Naive thymus-derived CD8-positive, alpha-beta T cell (primary cell): Measurements from ENCODE around the gene URAD. TPM values are rescaled to one million over a fixed set of nuclear protein-coding genes. Genes with fewer than 3 reads are reported as not detected.

Source experiments
- ATAC-seq, 2 donors: fragments of 150-1000 bp; cut with Tn5 transposase in 1 of 2; sonication (Bioruptor Pico), chemical (Tn5 transposase) in 1 of 2; 1 replicate in 1 of 2; 2 replicates in 1 of 2; pipeline ENCODE4 v1.10.0; 2021; ENCODE audit warnings: mild to moderate bottlenecking in 2 of 2, moderate library complexity in 2 of 2
- POLR2A ChIA-PET: fragments of 350-600 bp; sonication (Branson Sonifier 250); formaldehyde crosslinking; loops from one replicate; lab custom pipeline; 2021; ENCODE audit warnings: antibody characterized with exemption; lab: Charles Lee
- DNase-seq, 10 donors: peaks; one replicate each; pipeline versions ENCODE4 v3.0.0 to v3.0.0-alpha.2; 2020 to 2022
- H3K27ac Mint-ChIP-seq, 10 donors: one replicate each; pipeline ENCODE4 v1.8.0; 2020 to 2022; ENCODE audit warnings: mild to moderate bottlenecking in 10 of 10, mixed read lengths in 10 of 10, moderate library complexity in 4 of 10, inconsistent platforms in 1 of 10
- H3K27me3 Mint-ChIP-seq, 5 donors: one replicate each; pipeline ENCODE4 v1.8.0; 2021 to 2022; ENCODE audit warnings: mixed read lengths in 5 of 5
- H3K36me3 Mint-ChIP-seq, 3 donors: one replicate each; pipeline ENCODE4 v1.8.0; 2020 to 2022; ENCODE audit warnings: mixed read lengths in 3 of 3, mild to moderate bottlenecking in 2 of 3, inconsistent platforms in 1 of 3
- H3K4me1 Mint-ChIP-seq, 4 donors: one replicate each; pipeline ENCODE4 v1.8.0; 2021 to 2022; ENCODE audit warnings: mixed read lengths in 4 of 4
- H3K4me3 Mint-ChIP-seq, 10 donors: one replicate each; pipeline ENCODE4 v1.8.0; 2020 to 2022; ENCODE audit warnings: mild to moderate bottlenecking in 10 of 10, mixed read lengths in 10 of 10, moderate library complexity in 6 of 10, inconsistent platforms in 1 of 10
- H3K9me3 Mint-ChIP-seq, 9 donors: one replicate each; pipeline ENCODE4 v1.8.0; 2020 to 2022; ENCODE audit warnings: mixed read lengths in 9 of 9, mild to moderate bottlenecking in 3 of 9, inconsistent platforms in 1 of 9, moderate library complexity in 1 of 9
- polyA plus RNA-seq, 3 donors: library from polyadenylated mRNA; unstranded; fragments of 300-500 nt; fragmentation: Illumina TruSeq; gene quantifications; one replicate each; pipeline ENCODE4 v1.2.3, GENCODE V29; 2021
- total RNA-seq, 8 experiments: library from RNA in 2 of 8; stranded (reverse) in 2 of 8; gene quantifications; one replicate each; pipeline ENCODE4 v1.2.3 and lab custom pipeline; 2021 to 2026

URAD gene
- total and polyA plus RNA-seq, 5 experiments from 2014 or later: not detected

DNA sequence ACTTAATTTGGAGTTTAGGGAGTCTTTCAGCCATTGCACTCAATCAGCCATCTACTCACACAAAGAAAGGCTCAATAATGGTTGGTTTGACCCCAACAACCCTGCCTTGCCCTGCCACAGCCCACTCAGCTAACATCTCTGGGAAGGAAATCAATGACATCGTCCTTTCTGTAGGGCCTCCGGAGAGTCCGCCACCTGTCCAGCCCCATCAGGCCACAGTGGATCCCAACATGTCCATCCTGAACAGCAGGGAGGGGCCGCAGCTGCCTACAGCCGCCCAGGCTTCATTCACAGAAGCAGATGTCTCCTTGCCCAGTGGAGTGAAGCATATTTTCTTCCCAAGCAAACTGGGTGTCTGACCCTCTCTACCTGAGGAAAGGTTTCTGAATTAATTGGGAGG lies 15.2 kb downstream of the URAD start:
- Mint-ChIP-seq H3K27me3 (peaks cover 37 to 83% (median 66%) of the 10 kb centered on the region in 5 donors), H3K36me3 (no peaks in the 10 kb centered on the region), H3K9me3 (no peaks in the 10 kb centered on the region), H3K4me1 (peaks cover 4 to 25% (median 23%) of the 10 kb centered on the region in 4 donors), H3K27ac (peak overlapping the region in 1 of 10 donors; percentile 33), H3K4me3 (no peak overlapping the region)
- DNase-seq (no peak), ATAC-seq (no peak)
- POLR2A ChIA-PET: no interaction called here

DNA sequence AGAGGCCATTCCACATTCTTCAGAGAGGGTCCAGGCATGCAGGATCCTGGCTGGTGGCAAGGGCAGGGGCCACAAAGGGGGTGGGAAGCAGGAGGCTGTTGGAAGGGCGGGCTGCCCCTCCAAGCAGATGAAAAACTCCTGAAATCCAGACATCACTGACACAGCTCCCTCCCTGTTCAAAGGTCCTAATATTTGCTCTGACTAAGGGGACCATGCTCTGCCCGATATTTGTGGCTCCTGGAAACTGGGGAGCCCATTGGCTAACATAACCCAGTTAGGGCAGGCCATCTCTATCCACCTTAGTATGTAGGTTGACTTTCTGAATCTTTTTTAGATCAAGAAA lies 16.0 kb downstream of the URAD start:
- Mint-ChIP-seq H3K36me3 (no peaks in the 10 kb centered on the region), H3K27ac (peak overlapping the region in 1 of 10 donors; percentile 15), H3K9me3 (no peaks in the 10 kb centered on the region), H3K27me3 (peaks cover 39 to 84% (median 69%) of the 10 kb centered on the region in 5 donors), H3K4me1 (peaks cover 10 to 28% (median 26%) of the 10 kb centered on the region in 4 donors), H3K4me3 (no peak overlapping the region)
- ATAC-seq: no peak
- DNase-seq: no peak
- POLR2A ChIA-PET: no interaction called here

DNA sequence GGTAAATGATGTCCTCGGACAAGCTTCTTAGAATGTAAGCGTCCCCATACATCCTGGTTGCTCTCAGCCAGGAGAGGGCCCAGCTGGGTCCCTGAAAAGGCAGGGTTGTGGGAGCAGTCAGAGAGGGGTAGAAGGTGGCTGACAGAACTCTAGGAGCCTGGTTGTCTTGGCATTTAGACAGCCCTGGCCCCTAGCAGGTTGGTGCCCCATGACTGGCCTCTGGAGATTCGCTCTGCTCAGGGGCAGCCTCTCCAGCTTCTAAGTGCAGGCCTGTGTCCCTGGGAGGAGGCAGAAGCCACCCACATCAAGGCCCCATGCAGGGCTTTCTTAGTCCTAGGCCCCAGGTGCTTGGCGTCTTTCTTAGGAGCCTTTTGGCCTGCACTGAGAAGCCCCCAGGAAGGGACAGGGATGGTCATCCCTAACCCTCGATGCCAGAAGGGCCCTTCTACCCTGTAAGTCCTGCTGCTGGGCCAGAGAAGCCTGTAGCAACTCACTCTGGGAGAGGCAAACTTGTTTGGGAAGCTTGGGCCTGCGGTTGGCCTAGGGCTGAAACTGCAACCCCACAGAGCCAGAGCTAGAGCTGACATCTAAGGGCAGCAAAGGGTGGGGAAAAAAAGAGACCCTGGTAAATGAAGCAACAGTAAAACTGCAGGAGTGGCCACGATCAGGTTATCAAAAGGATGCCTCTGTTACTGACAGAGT lies 16.6 kb downstream of the URAD start:
- no peaks in the 10 kb centered on the region for H3K36me3 Mint-ChIP-seq
- POLR2A ChIA-PET: no interaction called here
- peak overlapping the region in 1 of 10 donors; percentile 15 for H3K27ac Mint-ChIP-seq
- ATAC-seq (no peak), DNase-seq (no peak)
- H3K4me3 Mint-ChIP-seq: no peak overlapping the region
- peaks cover 44 to 85% (median 70%) of the 10 kb centered on the region in 5 donors for H3K27me3 Mint-ChIP-seq
- no peaks in the 10 kb centered on the region for H3K9me3 Mint-ChIP-seq
- H3K4me1 Mint-ChIP-seq: peaks cover 10 to 33% (median 30%) of the 10 kb centered on the region in 4 donors

DNA sequence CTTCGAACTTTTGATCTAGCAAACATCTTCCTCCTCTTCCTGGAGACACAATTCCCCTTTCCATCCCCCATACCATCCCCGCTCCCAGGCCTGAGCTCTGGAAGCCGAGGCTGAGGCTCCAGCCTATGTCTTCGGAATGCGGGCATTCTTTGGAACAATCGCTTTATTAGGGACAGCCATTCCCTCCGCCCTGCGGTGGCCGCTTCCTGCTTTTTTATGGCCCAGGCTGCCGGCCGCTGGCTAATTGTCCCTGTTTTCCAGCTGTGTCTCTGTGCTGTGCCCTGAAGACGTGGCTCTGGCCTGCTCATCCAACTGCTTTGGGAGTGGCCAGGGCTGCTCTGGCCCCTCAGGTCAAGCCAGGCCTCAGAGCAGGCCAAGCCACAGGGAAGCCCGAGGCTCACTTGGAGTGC lies 17.3 kb downstream of the URAD start:
- DNase-seq: no peak

DNA sequence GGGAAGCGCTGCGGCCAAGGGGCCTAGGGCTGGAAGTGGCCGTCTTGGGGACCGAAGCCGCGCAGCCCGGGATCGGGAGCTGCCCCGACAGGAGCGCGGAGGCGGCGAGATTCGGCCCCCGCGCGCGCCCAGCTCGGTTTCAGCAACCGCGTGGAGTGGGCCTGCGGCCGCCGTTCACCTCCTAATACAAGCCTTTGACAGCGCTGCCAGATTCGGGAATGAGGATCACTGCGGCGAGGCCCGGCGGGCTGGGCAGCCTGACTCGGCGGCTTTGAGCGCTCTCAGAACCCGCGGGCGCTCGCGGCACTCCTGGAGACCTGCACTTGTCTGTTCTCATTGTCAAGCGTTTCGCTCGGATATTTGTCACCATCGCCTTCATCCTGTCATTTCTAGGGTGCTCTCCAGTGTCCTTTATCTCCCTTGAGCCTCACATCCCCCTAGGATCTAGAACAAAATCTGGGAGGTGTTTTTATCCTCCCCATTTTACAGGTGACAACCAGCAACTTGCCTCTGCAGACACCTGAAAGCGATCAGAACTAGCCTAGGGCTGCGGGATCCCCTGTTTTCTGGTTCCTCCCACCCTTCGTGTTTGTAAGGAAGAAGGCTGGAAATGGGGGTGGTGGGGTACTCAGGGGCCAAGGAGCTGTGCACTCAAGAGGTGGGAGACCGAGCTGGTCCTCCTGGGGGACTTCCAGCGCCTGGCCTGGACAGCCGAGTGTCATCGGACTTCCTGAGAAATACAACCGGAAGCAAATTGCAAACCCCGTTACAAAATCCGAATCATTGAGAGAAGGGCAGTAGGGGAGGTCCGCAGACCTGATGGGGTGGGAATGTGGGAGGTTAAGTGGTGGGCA lies 17.9 kb downstream of the URAD start:
- ATAC-seq (no peak), DNase-seq (peak in 1 of 10 donors; percentile 10)
- Mint-ChIP-seq H3K4me3 (no peak overlapping the region), H3K4me1 (peaks cover 13 to 38% (median 33%) of the 10 kb centered on the region in 4 donors), H3K27me3 (peaks cover 46 to 86% (median 71%) of the 10 kb centered on the region in 5 donors), H3K36me3 (no peaks in the 10 kb centered on the region), H3K9me3 (no peaks in the 10 kb centered on the region), H3K27ac (no peak overlapping the region)
- POLR2A ChIA-PET: no interaction called here

More for the DNA sequence above, 17.3 kb downstream of the URAD start:
- no peak for ATAC-seq
- POLR2A ChIA-PET: no interaction called here
- H3K27me3 Mint-ChIP-seq: peaks cover 44 to 86% (median 70%) of the 10 kb centered on the region in 5 donors
- H3K27ac Mint-ChIP-seq: no peak overlapping the region
- no peaks in the 10 kb centered on the region for H3K36me3 Mint-ChIP-seq
- no peaks in the 10 kb centered on the region for H3K9me3 Mint-ChIP-seq
- peaks cover 11 to 36% (median 33%) of the 10 kb centered on the region in 4 donors for H3K4me1 Mint-ChIP-seq
- no peak overlapping the region for H3K4me3 Mint-ChIP-seq

DNA sequence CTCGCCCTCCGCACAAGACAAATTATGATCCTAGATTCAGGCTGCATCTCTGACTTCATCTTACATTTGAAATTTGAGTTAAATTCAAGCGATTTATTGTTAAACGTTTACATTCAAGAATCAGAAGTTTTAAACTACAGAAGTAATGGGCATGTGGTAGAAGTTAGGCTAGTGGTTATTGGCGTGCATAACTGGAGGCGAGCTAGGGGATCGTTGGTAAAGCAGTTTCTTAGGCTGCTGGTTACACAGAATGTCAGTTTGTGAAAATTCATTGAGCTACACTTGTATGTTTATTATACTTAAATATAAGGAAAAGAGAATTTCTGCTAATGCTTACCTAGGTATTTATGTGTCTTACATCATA lies 18.6 kb downstream of the URAD start:
- H3K4me3 Mint-ChIP-seq: peak overlapping the region in 5 of 10 donors; percentile 11 to 77 (median 46)
- H3K4me1 Mint-ChIP-seq: peaks cover 13 to 38% (median 29%) of the 10 kb centered on the region in 4 donors
- no peaks in the 10 kb centered on the region for H3K9me3 Mint-ChIP-seq
- peaks cover 42 to 86% (median 70%) of the 10 kb centered on the region in 5 donors for H3K27me3 Mint-ChIP-seq
- no peaks in the 10 kb centered on the region for H3K36me3 Mint-ChIP-seq
- DNase-seq (no peak), ATAC-seq (no peak)
- POLR2A ChIA-PET: no interaction called here
- no peak overlapping the region for H3K27ac Mint-ChIP-seq

DNA sequence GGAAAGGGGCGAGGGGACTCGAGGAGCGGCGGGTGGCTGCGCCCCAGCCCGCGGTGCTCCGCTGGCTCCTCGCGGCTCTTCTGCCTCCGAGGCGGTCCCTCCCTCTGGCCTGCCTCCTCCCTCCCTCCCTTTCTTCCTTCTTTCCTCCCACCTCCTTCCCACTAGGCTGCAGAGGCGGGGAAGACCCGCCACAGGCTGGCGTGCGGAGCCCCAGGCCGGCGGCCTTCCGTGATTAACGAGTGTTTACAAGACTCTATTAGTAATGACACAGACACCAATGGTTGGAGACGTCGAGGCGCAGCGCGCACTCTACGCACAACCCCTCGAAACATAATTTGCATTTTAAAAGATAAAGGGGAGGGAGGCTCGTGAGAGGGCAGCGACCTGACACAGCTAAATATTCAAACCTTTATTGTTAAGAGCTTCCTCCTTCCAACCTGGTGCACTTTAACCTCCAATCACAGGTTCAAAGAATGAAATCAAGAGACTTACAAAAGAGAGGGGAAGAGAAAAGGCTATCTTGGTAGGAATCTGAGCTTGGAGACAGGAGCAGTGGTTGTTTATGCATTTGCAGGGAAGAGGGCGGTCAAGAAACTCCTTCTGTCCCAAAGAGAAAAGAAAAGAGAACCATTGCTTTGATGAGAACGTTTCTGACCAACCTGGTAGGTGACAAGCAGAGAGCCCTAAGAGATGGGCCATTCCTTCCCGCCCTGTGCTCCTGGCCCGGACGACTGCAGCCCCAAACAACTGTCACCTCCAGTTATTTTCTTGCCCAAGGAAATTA lies 19.2 kb downstream of the URAD start, which contains the start of gene CDX2:
TSS of gene CDX2 (minus strand) at position 234 of the 784 bp plus-strand sequence. CDS start 309 bp downstream, outside the sequence.
- H3K27me3 Mint-ChIP-seq: peaks cover 42 to 85% (median 68%) of the 10 kb centered on the region in 5 donors
- no peak within 1 kb of the TSS for H3K27ac Mint-ChIP-seq
- ATAC-seq (no peak), DNase-seq (peak in 1 of 10 donors; percentile 6)
- H3K4me3 Mint-ChIP-seq: peak within 1 kb of the TSS in 9 of 10 donors; percentile 38 to 77 (median 62)
- no peaks in the 10 kb centered on the region for H3K9me3 Mint-ChIP-seq
- H3K36me3 Mint-ChIP-seq: no peaks in the 10 kb centered on the region
- POLR2A ChIA-PET: no interaction called here
- peaks cover 13 to 38% (median 29%) of the 10 kb centered on the region in 4 donors for H3K4me1 Mint-ChIP-seq

DNA sequence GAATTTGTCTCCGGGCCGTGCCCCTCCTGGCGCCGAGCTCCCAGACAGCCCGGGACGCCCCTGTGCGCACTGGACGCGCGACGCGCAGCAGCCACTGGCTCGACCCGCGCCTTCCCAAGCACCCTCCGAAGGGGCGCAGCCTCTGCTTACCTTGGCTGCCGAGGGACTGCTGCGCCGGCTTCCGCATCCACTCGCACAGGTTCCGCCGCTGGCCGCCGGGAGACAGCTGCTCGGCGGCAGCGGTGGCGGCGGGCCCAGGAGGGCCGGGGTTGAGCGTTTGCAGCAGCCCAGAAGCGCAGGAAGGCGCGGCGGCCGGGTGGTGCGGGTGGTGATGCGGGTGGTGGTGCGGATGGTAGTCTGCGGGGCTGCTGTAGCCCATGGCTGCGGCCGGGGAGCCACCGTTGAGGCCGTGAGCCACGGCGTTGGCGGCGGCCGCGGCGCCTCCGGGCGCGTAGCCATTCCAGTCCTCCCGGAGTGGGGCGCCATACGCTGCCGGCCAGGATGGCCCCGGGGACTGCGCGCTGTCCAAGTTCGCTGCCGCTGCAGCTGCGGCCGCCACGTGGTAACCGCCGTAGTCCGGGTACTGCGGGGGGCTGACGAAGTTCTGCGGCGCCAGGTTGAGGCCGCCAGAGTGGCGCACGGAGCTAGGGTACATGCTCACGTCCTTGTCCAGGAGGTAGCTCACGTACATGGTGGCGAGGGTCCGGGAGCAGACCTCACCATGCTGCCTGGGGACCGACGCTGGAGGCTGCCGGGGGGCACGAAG lies 20.0 kb downstream of the URAD start:
- POLR2A ChIA-PET: no interaction called here
- Mint-ChIP-seq H3K36me3 (no peaks in the 10 kb centered on the region), H3K9me3 (no peaks in the 10 kb centered on the region), H3K27ac (no peak overlapping the region), H3K27me3 (peaks cover 40 to 86% (median 67%) of the 10 kb centered on the region in 5 donors), H3K4me3 (peak overlapping the region in 2 of 10 donors; percentile 19 to 62), H3K4me1 (peaks cover 13 to 38% (median 29%) of the 10 kb centered on the region in 4 donors)
- DNase-seq: peak in 1 of 10 donors; percentile 16
- peak in 1 of 2 donors; percentile 25 for ATAC-seq

DNA sequence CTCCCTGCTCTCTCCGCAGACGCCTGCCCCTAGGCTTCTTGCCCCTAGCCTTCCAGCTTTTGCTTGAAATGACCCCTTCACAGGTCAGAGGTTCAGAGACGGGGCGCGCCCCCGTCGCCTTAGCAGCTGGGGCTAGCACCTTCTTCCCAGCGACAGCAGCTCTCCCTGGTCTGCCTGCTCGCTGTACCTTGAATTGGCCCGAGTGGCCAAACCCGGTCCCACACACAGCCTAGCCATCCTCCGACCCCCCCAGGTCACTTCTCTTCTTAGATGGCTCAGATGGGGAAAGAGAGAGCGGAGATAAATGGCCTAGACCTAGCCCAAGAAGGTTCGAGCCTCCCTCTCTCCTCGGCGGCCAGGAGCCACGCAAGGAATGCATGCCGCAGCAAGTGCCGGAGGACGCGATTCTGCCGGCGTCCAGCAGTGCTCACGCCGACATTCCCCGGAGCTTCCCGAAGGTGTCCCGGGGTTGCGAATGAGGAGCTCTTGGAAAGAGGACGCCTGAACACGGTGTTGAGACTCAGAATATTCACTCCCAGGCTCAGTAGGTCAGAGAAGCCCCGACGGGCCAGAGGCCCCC lies 20.7 kb downstream of the URAD start:
- Mint-ChIP-seq H3K4me3 (peak overlapping the region in 9 of 10 donors; percentile 4 to 59 (median 48)), H3K27me3 (peaks cover 38 to 85% (median 62%) of the 10 kb centered on the region in 5 donors), H3K9me3 (no peaks in the 10 kb centered on the region), H3K36me3 (no peaks in the 10 kb centered on the region), H3K4me1 (peaks cover 13 to 38% (median 29%) of the 10 kb centered on the region in 4 donors), H3K27ac (peak overlapping the region in 1 of 10 donors; percentile 67)
- DNase-seq (peak in 1 of 10 donors; percentile 10), ATAC-seq (no peak)
- POLR2A ChIA-PET: no interaction called here

DNA sequence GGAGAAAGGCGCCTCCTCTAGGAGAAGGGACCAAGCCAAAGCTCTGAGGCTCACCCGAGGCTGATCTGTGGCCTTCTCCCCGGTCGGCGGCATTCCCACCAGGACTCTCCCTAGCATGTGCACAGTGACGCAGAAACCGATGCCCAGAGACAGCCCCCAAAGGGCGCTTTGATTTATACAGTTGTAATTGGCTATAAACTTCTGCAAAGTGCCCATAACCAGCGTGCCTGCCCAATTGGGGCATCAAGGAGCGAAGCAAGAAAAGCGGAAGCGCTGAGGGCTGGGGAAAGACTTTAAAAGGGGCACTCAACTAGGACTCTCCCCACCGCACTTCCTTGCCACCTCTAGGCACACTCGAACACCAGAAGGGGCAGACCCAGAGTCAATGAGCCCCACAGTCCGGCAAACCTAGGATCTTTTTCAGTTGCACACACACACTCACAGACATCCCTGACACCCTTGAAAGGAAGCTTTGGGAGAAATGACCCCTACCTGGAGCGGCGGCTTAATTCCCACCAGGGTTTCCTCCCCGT lies 21.2 kb downstream of the URAD start:
- POLR2A ChIA-PET: no interaction called here
- ATAC-seq: no peak
- H3K36me3 Mint-ChIP-seq: no peaks in the 10 kb centered on the region
- no peak overlapping the region for H3K27ac Mint-ChIP-seq
- H3K4me3 Mint-ChIP-seq: peak overlapping the region in 6 of 10 donors; percentile 48 to 63 (median 58)
- peaks cover 13 to 38% (median 30%) of the 10 kb centered on the region in 4 donors for H3K4me1 Mint-ChIP-seq
- peak in 1 of 10 donors; percentile 10 for DNase-seq
- peaks cover 42 to 89% (median 65%) of the 10 kb centered on the region in 5 donors for H3K27me3 Mint-ChIP-seq
- no peaks in the 10 kb centered on the region for H3K9me3 Mint-ChIP-seq

DNA sequence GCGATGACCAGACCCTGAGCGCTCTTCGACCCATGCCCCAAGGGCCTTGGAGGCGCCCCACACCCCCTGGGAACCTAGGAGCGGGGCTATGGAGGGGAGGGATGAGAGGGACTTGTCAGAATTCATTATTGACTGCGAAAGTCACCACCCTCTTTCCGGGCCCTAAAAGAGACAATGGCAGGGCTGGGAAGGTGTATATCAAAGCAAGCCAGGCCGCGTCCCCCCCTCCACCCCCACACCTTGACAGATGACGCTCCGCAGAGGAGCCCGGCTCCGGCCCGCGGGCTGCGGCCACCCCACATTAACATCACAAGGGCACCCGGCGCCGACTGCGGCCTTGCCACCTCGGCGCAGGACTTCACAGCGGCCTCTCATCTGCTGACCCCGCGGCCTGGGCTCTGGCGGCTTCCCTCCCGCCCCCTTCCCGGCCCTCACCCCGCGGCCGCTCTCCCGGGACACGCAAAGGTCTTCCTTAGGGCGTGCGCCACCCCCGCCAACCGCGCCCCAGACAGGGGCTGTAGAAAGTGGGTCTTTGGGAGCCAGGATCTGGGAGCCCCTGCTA lies 21.8 kb downstream of the URAD start:
- H3K4me3 Mint-ChIP-seq: peak overlapping the region in 4 of 10 donors; percentile 48 to 59 (median 56)

More for the DNA sequence above, 21.8 kb downstream of the URAD start:
- H3K9me3 Mint-ChIP-seq: no peaks in the 10 kb centered on the region
- H3K27me3 Mint-ChIP-seq: peaks cover 45 to 95% (median 68%) of the 10 kb centered on the region in 5 donors
- H3K27ac Mint-ChIP-seq: no peak overlapping the region
- no peak for ATAC-seq
- no peak for DNase-seq
- H3K36me3 Mint-ChIP-seq: no peaks in the 10 kb centered on the region
- H3K4me1 Mint-ChIP-seq: peaks cover 13 to 38% (median 31%) of the 10 kb centered on the region in 4 donors
- POLR2A ChIA-PET: no interaction called here
